GM12892 (cell line): Measurements from ENCODE around the gene DNAL1.

ENCODE experiments used
- DNase-seq: peaks from one replicate; pipeline ENCODE4 v3.0.0; 2011; ENCODE audit not compliant: insufficient read length
- FAIRE-seq: peaks from 2 replicates; lab custom pipeline; 2011; peaks lifted over from hg19 to GRCh38; lab: Jason Lieb, UNC
- POLR2A ChIP-seq: IDR thresholded peaks from 2 replicates; pipeline ENCODE4 v1.6.1; 2011; ENCODE audit warnings: low read depth, low read length, control low read depth
- POLR2AphosphoS5 ChIP-seq: IDR thresholded peaks from 2 replicates; pipeline ENCODE4 v1.6.1; 2011; ENCODE audit warnings: low read depth, low read length, control low read depth
- TAF1 ChIP-seq: IDR thresholded peaks from 2 replicates; pipeline ENCODE4 v1.6.1; 2011; ENCODE audit warnings: low read depth, mild to moderate bottlenecking, control low read depth, low read length, borderline replicate concordance

Gene DNAL1

GRCh38 chr14:73750531-73750901 lies 105.7 kb downstream of the DNAL1 start:
- TF ChIP-seq POLR2AphosphoS5 (no peak), TAF1 (no peak), POLR2A (no peak)
- FAIRE-seq (no peak), DNase-seq (no peak)

- FAIRE-seq (no peak), DNase-seq (no peak)
- no peak for TF ChIP-seq TAF1
- no peak for TF ChIP-seq POLR2AphosphoS5
- no peak; the same call in 1 of the 2 replicates for TF ChIP-seq POLR2A
Observed at GRCh38 chr14:73751157-73751691, 106.4 kb downstream of the DNAL1 start.

GRCh38 chr14:73752297-73752992 lies 107.7 kb downstream of the DNAL1 start:
- FAIRE-seq (no peak), DNase-seq (no peak)
- peak; percentile 52; the same call in 1 of the 2 replicates for TF ChIP-seq POLR2AphosphoS5
- TF ChIP-seq TAF1, result no peak
